Epithelial cell of esophagus (primary cell): ENCODE measurements around the gene IMPG1.

Experiments
- DNase-seq: peaks from one replicate; pipeline ENCODE4 v3.0.0; 2010; ENCODE audit warnings: low read depth
- H3K4me3 ChIP-seq: 2 replicates; pipeline ENCODE4 v1.5.1; 2011; ENCODE audit warnings: mild to moderate bottlenecking, low read length, control low read depth
- TF ChIP-seq, protein P1 (sequence below): IDR thresholded peaks from 2 replicates; pipeline ENCODE4 v1.5.1; 2011; ENCODE audit warnings: low read depth, mild to moderate bottlenecking, low read length, control low read depth, inconsistent platforms; ENCODE audit not compliant: insufficient read depth; ENCODE audit errors: missing control alignments

IMPG1 gene

GRCh38 chr6:75936682-75937081 is 135.8 kb downstream of the IMPG1 start:
- no peak for DNase-seq
- TF ChIP-seq, protein P1, sequence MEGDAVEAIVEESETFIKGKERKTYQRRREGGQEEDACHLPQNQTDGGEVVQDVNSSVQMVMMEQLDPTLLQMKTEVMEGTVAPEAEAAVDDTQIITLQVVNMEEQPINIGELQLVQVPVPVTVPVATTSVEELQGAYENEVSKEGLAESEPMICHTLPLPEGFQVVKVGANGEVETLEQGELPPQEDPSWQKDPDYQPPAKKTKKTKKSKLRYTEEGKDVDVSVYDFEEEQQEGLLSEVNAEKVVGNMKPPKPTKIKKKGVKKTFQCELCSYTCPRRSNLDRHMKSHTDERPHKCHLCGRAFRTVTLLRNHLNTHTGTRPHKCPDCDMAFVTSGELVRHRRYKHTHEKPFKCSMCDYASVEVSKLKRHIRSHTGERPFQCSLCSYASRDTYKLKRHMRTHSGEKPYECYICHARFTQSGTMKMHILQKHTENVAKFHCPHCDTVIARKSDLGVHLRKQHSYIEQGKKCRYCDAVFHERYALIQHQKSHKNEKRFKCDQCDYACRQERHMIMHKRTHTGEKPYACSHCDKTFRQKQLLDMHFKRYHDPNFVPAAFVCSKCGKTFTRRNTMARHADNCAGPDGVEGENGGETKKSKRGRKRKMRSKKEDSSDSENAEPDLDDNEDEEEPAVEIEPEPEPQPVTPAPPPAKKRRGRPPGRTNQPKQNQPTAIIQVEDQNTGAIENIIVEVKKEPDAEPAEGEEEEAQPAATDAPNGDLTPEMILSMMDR: no peak
- no peak overlapping the region for H3K4me3 ChIP-seq

DNA sequence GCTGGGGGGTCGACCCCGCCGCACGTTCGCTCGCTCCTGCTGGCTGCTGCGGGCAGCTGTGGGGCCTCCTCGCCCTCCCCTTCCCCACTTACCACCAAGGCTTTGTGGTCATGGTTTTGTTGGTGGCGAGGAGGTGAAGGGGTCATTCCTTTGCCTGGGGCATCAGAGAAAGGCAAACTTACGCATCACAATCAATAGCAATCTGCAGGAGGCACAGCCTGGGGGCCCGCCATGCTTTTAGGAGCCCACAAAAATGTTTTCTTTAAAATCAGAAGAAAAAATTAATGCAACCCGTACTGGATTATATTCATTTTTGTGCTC is 137.0 kb downstream of the IMPG1 start:
- H3K4me3 ChIP-seq: peak overlapping the region; percentile 17

DNA sequence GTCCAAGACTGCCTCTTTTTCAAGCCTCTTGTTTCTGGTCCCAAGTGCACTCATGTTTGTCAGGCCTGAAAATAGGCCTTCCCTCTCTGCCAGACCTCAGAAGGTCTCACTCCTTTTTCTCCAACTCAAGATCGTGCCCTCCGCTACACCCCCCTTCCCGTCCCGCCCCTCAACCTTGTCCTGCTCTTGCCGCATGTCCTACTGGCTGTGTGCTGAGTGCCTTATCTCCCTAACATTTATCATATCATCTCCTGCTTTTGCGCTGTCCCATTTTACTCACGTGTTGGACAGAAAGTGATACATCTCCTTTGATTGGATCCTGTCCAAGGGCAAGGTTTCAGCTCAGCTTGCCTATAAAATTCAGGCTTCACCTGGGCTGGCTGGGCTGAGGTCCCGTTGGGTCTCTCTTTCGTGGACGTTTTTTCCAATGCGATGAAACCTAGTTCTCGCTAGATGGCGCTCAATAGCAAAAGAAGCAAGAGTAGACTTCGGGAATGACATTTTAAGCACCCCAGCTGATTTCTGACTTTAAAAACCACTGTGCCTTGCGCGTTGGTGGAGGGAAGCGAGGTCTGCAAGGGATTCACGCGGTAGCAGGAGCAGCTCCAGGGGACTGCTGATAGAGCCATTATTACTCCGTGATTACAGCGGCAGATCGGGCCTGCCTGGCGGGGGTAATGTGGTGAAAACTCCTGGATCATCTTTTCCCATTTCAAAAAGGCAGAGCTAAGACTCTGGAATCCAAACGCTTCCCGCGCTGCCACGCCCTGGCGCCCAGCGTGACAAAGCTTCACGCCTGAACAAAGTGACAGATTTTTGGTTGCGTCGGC is 137.6 kb downstream of the IMPG1 start:
- peak; percentile 73 for DNase-seq
- peak overlapping the region; percentile 17 for H3K4me3 ChIP-seq

More for the DNA sequence above, 137.0 kb downstream of the IMPG1 start:
- TF ChIP-seq, protein P1: no peak
- DNase-seq: no peak

DNA sequence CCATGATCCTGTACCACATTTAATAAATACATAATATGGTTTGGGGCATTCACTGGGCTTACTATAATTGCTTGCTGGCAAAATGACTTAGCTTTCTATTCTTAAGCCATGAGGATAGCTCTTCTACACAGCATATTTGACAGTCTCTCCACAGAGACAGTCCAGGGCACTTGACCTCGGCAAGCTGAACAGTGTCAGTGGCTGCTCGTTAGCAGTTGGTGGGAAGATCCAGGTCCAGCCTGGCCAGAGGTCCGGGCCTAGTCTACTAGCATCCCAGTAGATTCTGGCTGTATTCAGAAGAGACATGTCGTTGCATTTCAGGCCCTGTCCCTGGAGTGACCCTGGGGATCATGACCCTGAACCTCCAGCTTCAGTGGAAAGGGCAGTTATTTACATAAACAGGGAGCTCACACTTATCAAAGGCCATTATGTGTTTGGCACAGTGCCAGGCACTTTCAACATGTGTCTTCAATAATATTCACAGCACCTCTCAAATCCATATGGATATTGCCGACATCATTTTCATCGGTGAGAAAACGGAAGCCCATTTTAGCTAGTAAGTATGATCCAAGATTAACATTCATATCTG is 139.0 kb downstream of the IMPG1 start:
- TF ChIP-seq, protein P1: no peak
- no peak for DNase-seq
- H3K4me3 ChIP-seq: no peak overlapping the region

More for the DNA sequence above, 137.6 kb downstream of the IMPG1 start:
- TF ChIP-seq, protein P1: peak; percentile 83

- peak; percentile 41 for DNase-seq
- H3K4me3 ChIP-seq: no peak overlapping the region
- TF ChIP-seq, protein P1: peak; percentile 59
Observed at GRCh38 chr6:75932067-75932466, 140.4 kb downstream of the IMPG1 start.

DNA sequence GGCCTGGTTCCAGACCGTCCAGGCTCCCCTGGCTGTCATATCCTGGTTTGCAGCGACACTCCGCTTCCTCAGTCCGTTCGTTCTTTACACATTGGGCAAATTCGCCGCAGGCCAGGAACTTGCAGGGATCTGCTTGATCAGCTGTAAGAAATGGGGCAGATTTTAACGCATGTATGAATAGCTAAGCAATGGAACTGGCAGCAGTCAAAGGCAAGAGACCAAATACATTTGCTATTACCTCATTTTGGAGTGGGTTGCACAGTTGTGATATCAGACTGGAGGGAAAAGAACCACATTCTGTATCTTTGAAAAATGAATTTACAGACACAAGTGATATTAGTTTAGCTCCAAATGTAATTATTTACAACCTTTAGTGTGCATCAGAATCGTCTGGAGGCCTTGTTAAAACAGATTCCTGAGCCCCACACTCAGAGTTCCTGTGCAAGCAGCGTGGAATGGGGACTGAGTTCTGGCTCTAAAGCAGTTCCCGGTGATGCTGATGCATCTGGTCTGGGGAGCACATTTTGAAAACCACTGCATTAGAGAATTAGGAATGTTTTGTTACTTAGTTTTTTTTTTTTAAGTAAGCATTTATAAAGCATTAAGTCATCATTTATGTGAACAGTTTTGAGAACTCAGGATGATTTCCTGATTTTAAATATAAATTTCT is 141.3 kb downstream of the IMPG1 start:
- H3K4me3 ChIP-seq: no peak overlapping the region
- no peak for DNase-seq
- TF ChIP-seq, protein P1: no peak
